Measurements from ENCODE around the gene GGCX. TPM values are rescaled to one million over a fixed set of nuclear protein-coding genes. Genes with fewer than 3 reads are reported as not detected.

The GGCX gene
- total and polyA plus RNA-seq, 12 donors: 14.9 to 85.2 (median 44.1) TPM

- DNase-seq: no peak
- Histone ChIP-seq H3K27me3 (no peaks in the 10 kb centered on the region), H3K9me3 (replicated peaks in 1 of 3) (no peaks in the 10 kb centered on the region), H3K4me3 (no peak overlapping the region), H3K27ac (no peak overlapping the region), H3K36me3 (replicated peaks in 1 of 2) (peaks cover 0 to 40% of the 10 kb centered on the region in 2 donors), H3K4me1 (replicated peaks in 1 of 2) (peaks cover 23 to 33% of the 10 kb centered on the region in 2 donors)
- 66 to 83% (median 73%) methylated on average over 11 to 14 of the region's 14 CpGs for WGBS, 4 donors
- TF ChIP-seq CTCF (IDR thresholded peaks at IDR 0.05): no peak
- TF ChIP-seq POLR2A (IDR thresholded peaks at IDR 0.05): no peak
- intact Hi-C loops (cut with DNase I): no loop called here
Measured at GRCh38 chr2:85598594-85599340, 37.5 kb upstream of the GGCX start.

GRCh38 chr2:85597241-85597640 lies 35.9 kb upstream of the GGCX start:
- 70 to 97% (median 82%) methylated on average over 4 to 5 of the region's 5 CpGs for WGBS, 4 donors
- Histone ChIP-seq H3K4me3 (no peak overlapping the region), H3K4me1 (replicated peaks in 1 of 2) (peaks cover 22 to 29% of the 10 kb centered on the region in 2 donors), H3K27me3 (no peaks in the 10 kb centered on the region), H3K9me3 (replicated peaks in 1 of 3) (no peaks in the 10 kb centered on the region), H3K27ac (no peak overlapping the region), H3K36me3 (replicated peaks in 1 of 2) (peaks cover 0 to 40% of the 10 kb centered on the region in 2 donors)
- DNase-seq: no peak
- intact Hi-C loops (cut with DNase I): no loop called here
- TF ChIP-seq CTCF (IDR thresholded peaks at IDR 0.05): no peak
- no peak for TF ChIP-seq POLR2A (IDR thresholded peaks at IDR 0.05)

GRCh38 chr2:85596486-85597143 lies 35.3 kb upstream of the GGCX start:
- no peak for DNase-seq
- peak overlapping the region in 2 of 4 donors; percentile 71 to 82 for H3K4me3 ChIP-seq
- peaks cover 0 to 40% of the 10 kb centered on the region in 2 donors for H3K36me3 ChIP-seq (replicated peaks in 1 of 2)
- 60 to 74% (median 65%) methylated on average over 2 to 3 of the region's 3 CpGs for WGBS, 4 donors
- H3K4me1 ChIP-seq (replicated peaks in 1 of 2): peaks cover 19 to 32% of the 10 kb centered on the region in 2 donors
- no peak for TF ChIP-seq CTCF (IDR thresholded peaks at IDR 0.05)
- no peak for TF ChIP-seq POLR2A (IDR thresholded peaks at IDR 0.05)
- intact Hi-C loops (cut with DNase I): no loop called here
- no peaks in the 10 kb centered on the region for H3K9me3 ChIP-seq (replicated peaks in 1 of 3)
- peak overlapping the region in 2 of 5 donors; percentile 89 to 94 for H3K27ac ChIP-seq
- H3K27me3 ChIP-seq: no peaks in the 10 kb centered on the region

- Histone ChIP-seq H3K9me3 (replicated peaks in 1 of 3) (no peaks in the 10 kb centered on the region), H3K4me3 (peak overlapping the region in 3 of 4 donors; percentile 71 to 83 (median 82)), H3K27ac (peak overlapping the region; percentile 75 to 94 (median 89)), H3K27me3 (no peaks in the 10 kb centered on the region), H3K36me3 (replicated peaks in 1 of 2) (peaks cover 0 to 40% of the 10 kb centered on the region in 2 donors), H3K4me1 (replicated peaks in 1 of 2) (peaks cover 15 to 32% of the 10 kb centered on the region in 2 donors)
- intact Hi-C loops (cut with DNase I): no loop called here
- TF ChIP-seq POLR2A (IDR thresholded peaks at IDR 0.05) (no peak), CTCF (IDR thresholded peaks at IDR 0.05) (no peak)
- 0 to 2% (median 1%) methylated on average over 6 to 10 of the region's 10 CpGs for WGBS, 4 donors
- no peak for DNase-seq
Measured at GRCh38 chr2:85596026-85596333, 34.7 kb upstream of the GGCX start.

Data from adrenal gland (tissue), 12 donors.